Left colon (tissue), 2 donors: ENCODE measurements around the gene MAN1A1. TPM values are rescaled to one million over a fixed set of nuclear protein-coding genes. Genes with fewer than 3 reads are reported as not detected.

ENCODE experiments used
- ATAC-seq: fragments of 200-7000 bp; cut with Tn5 transposase; one replicate; pipeline ENCODE4 v1.9.1; 2020; ENCODE audit warnings: mild to moderate bottlenecking, moderate library complexity
- DNase-seq, 2 donors: peaks; one replicate each; pipeline ENCODE4 v3.0.0-alpha.2; 2020
- intact Hi-C, 2 donors: fragments of 100-400 bp; cut with DNase I in 1 of 2; cut with micrococcal nuclease in 1 of 2; formaldehyde crosslinking; loops; one replicate each; pipeline versions ENCODE4 v1.11.2 to v1.14.0; 2022; cut with DNase I, micrococcal nuclease
- total RNA-seq, 2 donors: library from RNA; stranded (reverse); fragmentation: NEBNext Ultra II Directional; extraction: Animal tissue kit (Norgen Biotek cat#: 25700); gene quantifications; one replicate each; pipeline ENCODE4 v1.2.1, GENCODE V29; 2021
- donor health status: DM: no; HTN: no; CAD: no.
- donor health status: DM: yes; HTN: yes; CAD: no.

Gene MAN1A1
- total RNA-seq, 2 donors from 2014 or later: 68.6 to 94.3 TPM

- intact Hi-C loops: no loop called here
- ATAC-seq (no peak), DNase-seq (no peak)
Observed at GRCh38 chr6:119227377-119227776, 122.2 kb downstream of the MAN1A1 start.

GRCh38 chr6:119226089-119226488 lies 123.5 kb downstream of the MAN1A1 start:
- intact Hi-C loops: no loop called here
- DNase-seq: no peak
- no peak for ATAC-seq

DNA sequence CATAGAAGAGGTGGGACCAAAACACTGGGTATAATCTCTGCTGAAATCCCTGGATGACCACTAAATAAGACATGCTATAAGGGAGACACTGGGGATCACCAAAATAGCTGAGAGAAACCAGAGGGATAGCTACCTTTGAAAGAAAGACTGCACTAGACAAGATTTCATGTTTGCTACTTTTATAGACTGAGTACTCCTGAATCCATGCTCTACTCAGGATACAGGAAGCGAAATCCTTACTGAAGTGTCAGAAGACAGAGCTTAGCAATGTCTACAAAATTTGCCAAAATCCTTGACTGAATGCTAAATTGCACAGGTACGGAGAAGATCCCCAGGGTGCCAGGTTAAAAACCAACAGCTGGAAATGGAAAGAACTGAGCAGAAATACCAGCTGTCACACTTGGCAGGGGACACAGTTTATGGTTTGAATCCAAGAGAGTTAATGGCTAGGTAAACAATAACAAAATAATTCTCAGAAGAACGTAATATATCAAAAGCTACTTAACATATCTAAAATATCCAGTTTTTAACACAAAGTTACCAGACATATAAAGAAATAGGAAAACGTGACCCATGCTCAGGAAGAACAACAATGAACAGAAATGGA lies 125.4 kb downstream of the MAN1A1 start:
- DNase-seq (no peak), ATAC-seq (no peak)
- intact Hi-C loops: no loop called here

DNA sequence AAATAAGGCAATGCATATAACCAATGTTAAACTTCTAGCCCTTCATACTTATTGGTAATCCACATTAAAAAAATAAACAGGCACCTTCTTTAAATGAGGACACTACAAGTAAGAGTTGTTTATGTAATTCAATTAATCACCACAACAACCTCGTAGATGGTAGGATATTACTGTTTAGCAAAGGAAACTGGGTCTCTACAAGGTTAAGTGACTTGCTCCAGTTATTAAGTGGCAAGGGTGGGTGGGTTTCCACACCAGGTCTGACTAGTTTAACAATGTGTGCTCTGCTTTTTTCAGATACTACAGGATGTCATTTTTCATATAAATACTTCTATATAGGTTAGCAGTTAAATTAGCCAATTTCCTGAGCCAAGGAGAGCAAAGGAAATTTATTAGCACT lies 129.1 kb downstream of the MAN1A1 start:
- no peak for ATAC-seq
- DNase-seq: no peak
- intact Hi-C loops: no loop called here

- intact Hi-C loops: no loop called here
- ATAC-seq (no peak), DNase-seq (no peak)
Observed at GRCh38 chr6:119218548-119218947, 131.0 kb downstream of the MAN1A1 start.

GRCh38 chr6:119215885-119216590 lies 133.5 kb downstream of the MAN1A1 start:
- ATAC-seq (no peak), DNase-seq (no peak)
- intact Hi-C loops: no loop called here

GRCh38 chr6:119215309-119215708 lies 134.3 kb downstream of the MAN1A1 start:
- DNase-seq (no peak), ATAC-seq (no peak)

DNA sequence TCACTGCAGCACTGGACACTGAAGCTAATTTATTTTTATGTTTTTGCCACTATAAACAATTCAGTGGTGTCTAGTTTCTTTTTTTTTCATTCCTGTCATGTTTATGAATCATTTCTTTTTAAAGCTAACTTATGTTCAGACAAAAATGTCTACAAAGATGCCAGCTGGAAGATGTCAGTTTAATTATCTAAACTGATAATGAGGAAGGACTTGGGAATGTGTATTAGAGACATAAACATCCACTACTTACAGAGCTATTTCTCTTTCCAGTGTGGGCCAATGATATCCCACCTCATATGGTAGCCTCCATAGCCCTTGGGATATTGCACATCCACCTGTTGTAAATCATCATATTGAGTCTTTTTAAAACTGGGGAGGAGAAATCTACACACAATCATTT lies 139.0 kb downstream of the MAN1A1 start:
- DNase-seq: no peak
- ATAC-seq: no peak
- intact Hi-C loops: no loop called here

More at GRCh38 chr6:119215309-119215708, 134.3 kb downstream of the MAN1A1 start:
- intact Hi-C loops: no loop called here

- ATAC-seq (no peak), DNase-seq (no peak)
- intact Hi-C loops: no loop called here
Observed at GRCh38 chr6:119209452-119210205, 139.9 kb downstream of the MAN1A1 start.

- intact Hi-C loops: no loop called here
- peak in 1 of 2 donors; percentile 27 for DNase-seq
- ATAC-seq: no peak
Observed at GRCh38 chr6:119207971-119208725, 141.4 kb downstream of the MAN1A1 start.

- intact Hi-C loops: no loop called here
- no peak for DNase-seq
- ATAC-seq: no peak
Observed at GRCh38 chr6:119207327-119207726, 142.2 kb downstream of the MAN1A1 start.

DNA sequence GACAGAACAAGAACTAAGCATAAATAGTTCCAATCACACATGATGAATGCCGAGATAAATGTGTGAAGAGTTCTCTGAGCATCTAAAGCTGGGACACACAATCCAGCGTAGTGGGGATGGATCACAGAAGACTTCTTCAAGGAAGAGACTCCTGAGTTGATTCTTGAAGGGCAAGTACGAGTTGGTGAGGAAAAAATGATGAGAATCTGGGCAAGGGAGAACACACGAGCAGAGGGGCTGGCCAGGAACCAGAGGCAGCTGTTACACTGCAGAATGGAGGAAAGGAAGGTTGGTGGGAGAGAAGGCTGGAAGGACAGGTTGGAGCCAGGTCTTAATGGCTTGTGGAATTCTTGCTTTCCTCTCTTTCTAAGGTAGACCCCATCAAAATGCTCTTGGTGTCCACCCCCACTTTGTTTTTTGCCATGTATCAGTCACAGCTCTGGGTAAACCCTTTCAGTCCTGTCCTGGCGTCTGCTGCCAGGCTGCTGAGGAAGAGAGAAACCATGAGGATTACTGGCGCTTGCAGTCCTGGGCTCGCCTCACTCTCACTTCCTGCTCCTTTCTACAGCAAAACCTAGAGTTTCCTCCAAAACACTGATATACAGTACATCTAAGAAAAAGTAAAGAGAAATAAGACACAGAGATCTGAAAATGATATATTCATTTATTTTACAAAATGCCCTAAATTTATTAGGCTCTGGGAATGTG lies 143.5 kb downstream of the MAN1A1 start:
- intact Hi-C loops: no loop called here
- ATAC-seq: no peak

DNA sequence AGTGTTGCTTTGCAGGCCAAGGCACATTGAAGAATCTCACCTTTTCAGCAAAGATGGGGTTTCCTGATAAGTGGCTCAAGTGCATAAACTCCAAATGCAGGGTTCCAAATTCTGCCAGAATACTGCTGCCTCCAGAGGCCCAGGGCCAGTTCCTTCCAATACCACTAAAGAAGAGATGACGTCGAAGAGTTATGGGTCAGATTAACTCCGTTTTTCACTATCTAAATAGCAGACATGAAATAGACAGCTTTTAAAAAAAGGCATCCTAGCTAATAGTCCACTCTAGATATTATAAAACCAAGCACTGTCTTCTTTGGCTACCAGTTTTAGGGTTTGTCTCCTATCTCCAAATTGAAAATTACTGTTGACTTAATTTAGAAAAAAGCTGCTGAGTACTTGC lies 144.8 kb downstream of the MAN1A1 start:
- no peak for ATAC-seq
- intact Hi-C loops: no loop called here
- DNase-seq: no peak

More for the DNA sequence above, 143.5 kb downstream of the MAN1A1 start:
- DNase-seq: no peak

- DNase-seq (no peak), ATAC-seq (peak; percentile 83)
- intact Hi-C loops: no loop called here
Observed at GRCh38 chr6:119201480-119201879, 148.1 kb downstream of the MAN1A1 start.

DNA sequence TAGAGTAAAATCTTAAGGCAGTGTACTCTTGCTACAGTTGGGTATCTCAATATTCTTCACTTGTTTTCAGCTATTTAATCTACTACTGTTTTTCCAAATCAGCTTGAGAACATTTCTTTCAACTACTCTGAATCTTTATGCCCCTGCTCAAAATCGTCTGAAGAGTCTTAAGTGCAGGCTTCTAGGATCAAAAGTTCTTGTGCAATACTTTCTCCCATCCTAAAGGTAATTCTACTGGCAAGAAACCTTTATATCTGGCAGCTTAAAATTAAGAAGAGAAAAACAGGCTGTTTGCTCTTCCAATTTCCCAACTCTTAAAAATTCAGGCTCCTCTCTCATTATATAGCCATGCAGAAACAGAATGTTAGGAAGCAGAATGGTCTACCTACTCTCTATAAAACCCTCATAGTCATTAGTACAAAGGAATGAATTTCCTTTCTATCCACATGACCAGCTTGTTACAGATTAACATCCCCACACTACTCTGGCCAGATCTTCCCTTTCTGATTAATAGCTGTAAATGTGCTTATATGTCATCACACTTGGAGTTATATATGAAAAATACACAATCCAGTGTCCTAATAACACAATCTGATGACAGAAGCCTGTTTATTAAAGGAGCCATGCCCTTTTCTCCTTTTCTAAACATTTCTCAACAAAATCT lies 148.9 kb downstream of the MAN1A1 start:
- ATAC-seq: no peak
- intact Hi-C loops: no loop called here
- DNase-seq: no peak

- no peak for DNase-seq
- no peak for ATAC-seq
- intact Hi-C loops: no loop called here
Observed at GRCh38 chr6:119197271-119197670, 152.3 kb downstream of the MAN1A1 start.

DNA sequence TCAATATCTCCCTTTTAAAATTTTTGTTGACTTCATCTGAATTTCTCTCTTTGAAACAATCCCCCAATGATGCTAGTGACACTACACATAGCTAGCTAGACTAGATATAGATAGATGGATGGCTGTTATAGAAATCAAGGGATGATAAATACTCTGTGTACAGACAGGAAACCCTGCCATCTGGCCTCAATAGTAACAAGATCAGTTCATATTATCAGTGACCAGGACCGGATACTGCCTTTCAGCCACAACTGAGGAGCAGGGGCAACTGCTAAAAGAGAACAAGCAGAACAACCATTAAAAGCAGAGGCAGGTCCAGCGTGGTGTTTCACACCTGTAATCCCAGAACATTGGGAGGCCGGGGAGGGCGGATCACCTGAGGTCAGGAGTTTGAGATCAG lies 152.8 kb downstream of the MAN1A1 start:
- intact Hi-C loops: no loop called here
- DNase-seq (no peak), ATAC-seq (no peak)

DNA sequence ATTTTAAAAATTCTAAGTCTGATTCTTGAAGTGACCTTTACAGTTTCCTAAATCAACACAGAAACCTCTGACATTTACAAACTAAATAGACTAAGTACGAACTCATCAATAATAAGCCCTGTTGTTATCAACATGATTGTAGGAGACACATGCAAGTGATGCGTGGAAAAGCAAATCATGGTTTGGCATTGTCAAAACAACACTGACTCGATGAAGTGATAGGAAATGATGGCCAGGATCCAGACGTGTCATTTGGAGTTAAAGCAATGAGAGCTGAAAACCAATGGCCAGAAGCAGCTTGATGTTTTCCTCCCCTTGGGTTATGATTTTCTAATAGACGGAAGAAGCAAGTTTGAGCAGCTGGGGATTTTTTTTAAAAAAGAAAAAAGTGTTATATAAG lies 153.7 kb downstream of the MAN1A1 start:
- DNase-seq: no peak
- intact Hi-C loops: no loop called here
- no peak for ATAC-seq
